ENCODE data around the gene ABLIM1.

GRCh38 chr10:114391599-114391998, 266.5 kb downstream of the ABLIM1 start:
- TF ChIP-seq CTCF (IDR thresholded peaks at IDR 0.05) (no peak), POLR2A (IDR thresholded peaks at IDR 0.05) (no peak), POLR2AphosphoS5 (IDR thresholded peaks at IDR 0.05) (no peak)
